Epidermal melanocyte (primary cell): ENCODE results near the gene RFX4.

ENCODE experiments used
- DNase-seq: peaks from one replicate; pipeline ENCODE4 v3.0.0; 2011; ENCODE audit warnings: low spot score; ENCODE audit not compliant: insufficient read length

RFX4 gene

DNA sequence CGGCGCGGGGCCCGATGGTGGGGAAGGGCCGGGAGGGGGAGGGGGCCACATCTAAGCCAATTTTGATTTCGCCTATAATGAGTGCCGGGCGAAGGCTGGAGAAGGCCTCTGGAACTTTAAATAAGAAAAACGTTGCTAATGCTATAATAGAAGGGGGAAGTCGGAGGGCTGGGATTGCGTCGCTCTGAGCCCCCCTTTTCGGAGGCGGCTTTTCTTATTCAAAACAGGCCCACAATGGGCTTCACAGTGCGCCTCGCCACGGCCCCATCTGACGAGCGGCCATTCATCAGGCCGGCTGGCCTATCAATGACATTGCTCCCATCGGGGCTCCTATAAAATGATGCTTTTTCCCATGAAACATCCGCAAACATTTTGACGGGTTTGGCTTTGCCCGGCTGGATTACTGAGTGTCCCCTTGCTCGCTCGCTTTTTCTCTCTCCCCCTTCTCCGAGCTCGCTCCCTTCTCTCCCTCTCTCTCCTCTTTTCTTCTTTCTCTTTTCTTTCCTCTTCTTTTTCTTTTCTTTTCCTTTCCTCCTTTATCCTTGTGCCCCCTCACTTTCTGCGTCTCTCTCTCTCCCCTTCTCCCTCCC, at the start of gene RFX4:
RFX4 (plus strand) TSS at position 364 of the 590 bp plus-strand sequence. CDS start 317 bp downstream, outside the sequence.
- no peak for DNase-seq

DNA sequence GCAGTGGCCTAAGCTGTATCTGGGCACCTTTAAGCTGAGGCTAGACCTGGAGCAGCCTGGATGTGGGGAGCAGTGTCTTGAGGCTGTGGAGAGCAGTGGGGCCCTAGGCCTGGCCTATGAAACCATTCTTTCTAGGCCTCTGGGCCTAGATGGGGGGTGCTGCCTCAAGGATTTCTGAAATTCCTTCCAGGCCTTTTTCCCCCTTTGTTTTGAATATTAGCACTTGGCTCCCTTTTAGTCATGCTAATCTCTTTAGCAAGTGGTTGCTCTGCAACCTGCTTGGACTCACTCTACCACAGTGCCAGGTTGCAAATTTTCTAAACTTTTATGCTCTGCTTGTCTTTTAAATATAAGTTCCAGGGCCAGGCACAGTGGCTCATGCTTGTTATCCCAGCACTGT, 41.6 kb upstream of the RFX4 start:
- no peak for DNase-seq

GRCh38 chr12:106551410-106551809, 31.4 kb upstream of the RFX4 start:
- no peak for DNase-seq

DNA sequence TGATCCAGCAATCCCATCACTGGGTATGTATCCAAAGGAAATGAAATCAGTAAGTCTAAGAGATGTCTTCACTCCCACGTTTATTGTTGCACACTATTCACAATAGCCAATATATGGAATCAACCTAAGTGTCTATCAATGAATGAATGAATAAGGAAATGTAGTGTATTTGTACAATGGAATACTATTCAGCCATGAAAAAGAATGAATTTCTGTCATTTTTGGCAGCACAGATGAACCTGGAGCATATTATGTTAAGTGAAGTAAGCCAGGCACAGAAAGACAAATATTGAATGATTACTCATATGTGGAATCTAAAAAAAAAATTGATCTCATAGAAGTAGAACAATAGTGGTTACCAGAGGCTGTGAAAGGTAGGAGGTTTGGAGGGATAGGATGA, 30.6 kb upstream of the RFX4 start:
- no peak for DNase-seq

DNA sequence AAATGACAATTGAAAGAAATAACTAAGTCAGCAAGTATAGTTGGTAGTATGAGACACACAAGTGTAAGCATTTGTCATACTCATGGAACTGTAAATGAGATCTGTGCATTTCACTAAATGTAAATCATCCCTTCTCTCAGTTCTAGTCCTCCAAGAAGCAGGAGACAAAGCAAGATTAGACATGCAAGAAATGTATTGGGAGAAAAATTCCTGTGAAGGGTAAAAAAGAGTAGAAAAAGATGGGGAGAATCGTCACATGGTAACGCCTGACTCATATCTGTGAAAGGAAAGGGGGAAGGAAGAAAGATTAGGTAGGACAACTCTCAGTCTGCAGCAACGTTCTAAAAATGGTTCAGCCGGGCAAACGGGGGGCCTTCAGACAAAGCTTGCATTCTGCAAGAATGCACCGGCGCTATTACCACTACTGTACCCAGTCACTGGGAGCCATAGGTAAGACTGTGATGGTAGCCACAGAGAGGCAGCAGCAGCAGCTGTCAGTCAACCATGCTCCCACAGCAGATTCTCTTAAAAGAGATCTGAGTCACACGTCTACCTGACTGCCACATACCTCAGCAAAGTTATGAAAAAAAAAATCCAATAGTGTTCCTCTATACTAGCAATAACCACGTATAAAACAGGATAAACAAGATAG, 18.0 kb upstream of the RFX4 start:
- DNase-seq, result no peak

DNA sequence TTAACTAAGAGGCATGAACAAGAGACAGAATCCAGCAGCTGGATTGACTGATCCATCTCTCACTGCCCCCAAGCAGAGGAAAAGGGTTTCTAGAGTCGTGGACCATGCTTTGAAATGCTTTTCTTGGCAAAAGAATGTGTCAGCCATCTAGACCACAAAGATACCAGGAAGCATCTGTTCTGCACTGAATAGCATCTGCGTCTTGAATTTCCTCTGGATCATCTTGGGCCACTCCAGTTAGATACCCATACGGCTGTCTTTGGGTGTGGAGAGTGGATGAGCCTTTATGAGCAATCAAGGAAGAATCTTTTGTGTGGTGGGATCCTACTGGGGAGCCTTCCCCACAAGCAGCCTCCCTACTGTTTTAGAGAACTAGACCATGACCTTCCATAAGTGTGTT, 16.0 kb upstream of the RFX4 start:
- no peak for DNase-seq

GRCh38 chr12:106573239-106573638, 9.6 kb upstream of the RFX4 start:
- no peak for DNase-seq

DNA sequence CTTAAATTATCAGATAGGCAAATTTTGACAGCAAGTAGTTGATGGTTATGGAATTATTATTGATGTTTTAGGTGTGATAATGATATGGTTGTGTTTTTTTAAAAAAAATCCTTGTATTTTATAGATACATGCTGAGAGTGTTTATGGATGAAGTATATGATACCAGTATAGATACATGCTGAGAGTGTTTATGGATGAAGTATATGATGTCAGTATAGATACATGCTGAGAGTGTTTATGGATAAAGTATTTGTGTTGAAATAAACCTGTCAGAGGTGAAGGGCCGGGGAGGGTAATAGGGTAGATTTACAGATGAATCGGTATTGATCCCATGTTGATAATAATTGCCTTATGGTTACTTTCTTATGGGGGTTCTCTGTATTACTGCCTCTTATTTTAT, 6.0 kb upstream of the RFX4 start:
- no peak for DNase-seq

GRCh38 chr12:106580671-106581508, 1.9 kb upstream of the RFX4 start:
- DNase-seq, result no peak

DNA sequence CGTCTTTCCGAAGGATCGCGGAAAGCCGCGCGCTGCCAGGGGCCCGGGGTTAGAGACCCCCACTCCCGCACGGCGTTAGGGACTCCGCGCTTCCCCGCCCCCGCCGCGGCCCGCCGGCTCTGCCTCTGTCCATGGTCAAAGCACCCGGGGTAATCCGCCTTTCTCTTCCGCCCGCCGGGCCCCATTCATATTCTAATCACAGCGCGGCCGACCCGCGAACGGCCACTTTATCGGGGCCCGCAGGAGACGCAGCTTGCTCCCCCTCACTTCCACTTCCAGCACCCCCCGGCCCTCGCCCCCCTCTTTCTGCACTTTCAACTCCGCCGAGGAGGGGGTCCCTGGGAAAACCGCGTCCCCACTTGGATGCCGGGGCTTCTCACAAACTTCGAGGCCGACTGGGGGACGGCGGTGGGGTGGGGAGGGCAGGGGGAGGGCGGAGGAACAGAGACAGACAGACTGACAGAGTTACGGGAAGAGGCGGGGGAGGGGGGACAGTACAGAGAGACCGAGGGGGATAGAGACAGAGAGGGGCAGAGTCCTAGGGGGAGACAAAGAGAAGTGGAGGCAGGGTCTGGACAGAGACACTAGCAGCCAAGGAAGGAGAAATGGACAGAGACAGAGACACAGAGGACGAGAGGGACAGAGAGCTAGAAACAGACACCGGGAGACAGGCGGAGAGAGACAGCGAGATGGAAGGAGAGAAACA, 1.1 kb upstream of the RFX4 start:
- peak; percentile 36 for DNase-seq

DNA sequence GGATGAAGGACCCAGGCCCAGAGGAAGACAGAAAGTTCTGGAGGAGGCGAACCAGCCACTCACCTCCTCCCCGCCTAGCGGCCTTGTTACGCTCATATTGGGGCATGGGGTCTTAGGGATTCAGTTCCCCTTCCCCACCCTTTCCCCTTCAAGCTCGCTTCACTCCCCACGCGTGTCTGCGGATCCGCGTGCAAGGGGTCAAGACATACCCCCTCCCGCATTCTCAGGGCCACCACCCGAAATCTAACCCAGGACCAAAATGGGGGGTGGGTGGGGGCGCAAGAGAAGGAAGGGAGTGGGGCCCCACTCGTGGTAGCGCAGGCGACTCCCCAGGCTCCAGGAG, 584 bp upstream of the RFX4 start:
- no peak for DNase-seq

GRCh38 chr12:106583242-106584103, 669 bp downstream of the RFX4 start:
- DNase-seq, result no peak

DNA sequence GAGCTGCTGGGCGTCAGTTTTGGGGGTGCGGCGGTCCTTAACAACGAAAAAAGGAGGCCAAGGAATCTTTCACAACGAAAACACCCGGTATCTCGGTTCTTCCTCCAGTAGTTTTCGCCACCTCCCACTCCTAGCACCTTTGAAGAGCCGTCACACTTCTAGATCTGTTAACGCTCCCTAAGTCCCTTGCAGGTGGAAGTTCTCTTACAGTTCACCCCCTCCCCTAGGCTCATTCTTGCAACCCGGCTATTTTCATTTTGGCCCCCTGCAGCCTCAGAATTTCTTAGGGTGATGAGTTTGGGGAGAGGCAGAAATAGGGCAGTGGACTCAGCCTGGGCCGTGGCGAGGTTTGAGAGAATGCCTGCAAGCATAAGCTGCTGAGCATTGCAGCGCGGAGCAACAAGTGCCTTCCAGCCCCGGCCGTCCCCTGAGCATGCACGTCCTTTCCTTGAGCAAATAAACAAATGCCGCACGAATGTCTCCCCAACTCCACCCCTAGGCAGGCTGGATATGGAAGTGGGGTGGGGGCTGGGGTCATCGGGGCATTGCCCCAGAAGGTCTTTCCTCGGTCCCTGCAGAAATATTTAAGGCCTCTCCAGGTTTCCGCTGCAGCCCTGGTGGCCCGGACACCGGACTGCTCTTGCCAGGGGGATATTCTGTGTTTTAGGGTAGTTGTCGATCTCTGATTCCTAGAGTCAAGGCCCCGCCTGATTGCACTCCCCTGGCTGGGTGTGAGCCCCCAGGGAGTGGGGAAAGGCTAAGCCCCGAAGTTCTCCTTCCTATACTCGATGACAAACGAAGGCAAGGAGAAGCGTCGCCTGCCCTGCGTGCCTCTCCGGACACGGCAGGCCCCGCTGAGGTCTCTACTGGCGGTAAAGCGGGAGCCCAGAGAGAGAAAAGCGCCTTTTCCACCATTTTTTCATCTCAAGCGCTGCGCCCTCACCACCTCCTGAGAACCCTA, 1.6 kb downstream of the RFX4 start:
- DNase-seq, result no peak

- no peak for DNase-seq
Observed at GRCh38 chr12:106585105-106585520, 2.3 kb downstream of the RFX4 start.

DNA sequence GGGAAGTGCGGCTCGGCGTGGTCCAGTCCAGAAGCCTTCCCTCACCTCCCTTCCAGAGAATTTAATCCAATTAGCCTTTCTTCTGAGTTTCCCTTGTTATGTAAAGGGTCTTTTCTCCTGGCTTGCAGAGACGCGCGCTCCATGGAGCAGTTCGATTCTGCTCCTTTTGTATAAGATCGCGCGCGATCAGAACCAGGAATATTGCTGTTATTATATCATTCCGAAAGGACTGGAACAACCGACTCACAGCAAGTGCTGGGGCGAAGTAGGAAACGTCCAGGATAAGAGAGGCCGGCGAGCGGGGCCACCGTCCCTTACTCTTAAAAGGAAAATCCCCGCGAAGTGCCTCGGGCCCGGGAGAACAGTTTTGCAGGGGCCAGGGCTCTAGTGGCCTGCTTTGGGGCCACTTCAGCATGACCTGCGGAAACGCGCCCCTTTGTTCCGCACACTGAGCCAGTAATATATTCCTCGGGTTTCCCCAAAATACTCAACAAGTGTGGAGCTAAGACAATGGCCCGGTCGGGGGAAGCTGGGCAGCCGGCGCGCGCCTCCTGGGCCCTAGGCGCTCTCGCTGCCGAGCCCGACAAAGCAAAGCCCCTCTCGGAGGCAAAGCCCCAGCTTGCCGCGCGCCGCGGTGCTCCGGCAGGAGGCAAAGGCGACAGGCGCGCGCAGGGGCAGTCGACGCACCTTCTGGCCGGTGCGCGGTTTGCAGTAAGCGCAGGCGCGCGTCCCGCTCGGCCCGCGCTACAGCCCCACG, 2.9 kb downstream of the RFX4 start:
- no peak for DNase-seq

GRCh38 chr12:106586278-106586802, 3.5 kb downstream of the RFX4 start:
- DNase-seq, result no peak

DNA sequence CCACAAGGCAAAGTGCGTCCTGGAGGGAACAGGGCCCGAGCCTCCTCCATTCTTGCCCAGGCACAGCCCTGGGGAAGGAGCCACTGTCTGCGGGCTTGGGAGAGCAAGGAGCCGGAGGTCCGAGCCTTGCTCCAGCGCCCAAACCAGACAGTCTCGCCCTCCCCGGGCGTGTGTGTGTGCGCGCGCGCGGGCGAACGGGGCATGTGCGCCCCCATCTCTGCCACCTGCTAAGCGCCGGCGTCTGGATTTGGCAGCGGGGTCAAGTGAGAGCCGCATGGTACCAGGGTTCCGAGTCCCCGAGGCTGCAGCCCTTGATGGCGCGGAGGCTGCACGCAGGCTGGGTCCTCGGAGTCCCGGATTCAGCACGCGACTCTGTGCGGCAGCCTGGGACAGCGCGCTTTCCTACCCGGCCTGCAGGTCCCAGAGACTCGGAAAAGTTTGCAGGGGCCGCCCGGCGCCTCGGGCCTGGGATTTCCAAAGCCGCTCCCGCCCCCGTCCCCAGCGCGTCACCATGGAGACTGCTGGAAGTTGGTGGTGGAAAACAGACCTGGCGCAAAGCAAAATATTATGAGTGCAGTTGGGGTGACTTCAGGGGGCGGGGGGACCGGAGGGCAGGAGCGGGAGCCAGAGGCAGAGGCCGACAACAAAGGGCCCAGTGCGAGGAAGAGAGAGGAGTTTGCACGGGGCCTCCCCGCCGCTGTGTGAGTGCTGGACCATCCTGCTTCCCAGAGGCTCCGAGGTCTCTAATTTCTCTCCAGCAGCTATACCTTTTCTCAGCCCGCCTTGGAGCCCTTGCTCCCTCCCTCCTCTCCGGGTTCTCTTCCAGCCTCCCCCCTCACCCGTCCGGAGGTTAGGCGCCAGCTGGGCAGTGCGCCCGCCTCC, 4.2 kb downstream of the RFX4 start:
- no peak for DNase-seq

DNA sequence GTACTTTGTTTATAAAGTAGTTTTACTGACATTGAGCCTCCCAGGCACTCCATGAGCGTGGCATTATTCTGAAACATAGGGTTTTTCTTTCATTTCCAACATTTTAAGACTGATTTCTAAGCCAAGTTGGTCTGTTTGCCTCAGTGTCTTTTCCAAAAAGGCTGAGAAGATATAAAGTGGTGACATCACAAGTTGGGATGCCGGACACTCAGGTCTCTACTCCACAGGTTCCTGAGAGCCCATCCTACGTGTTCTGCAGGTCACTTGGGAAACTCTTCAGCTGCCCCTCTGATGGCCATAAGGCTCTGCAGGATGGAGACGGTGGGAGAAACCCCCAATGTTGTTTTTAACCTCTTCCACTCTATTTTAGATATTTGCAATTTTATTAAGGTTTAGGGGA, 6.0 kb downstream of the RFX4 start:
- no peak for DNase-seq
